ENCODE measurements around the gene ZNF784.
A peak's percentile ranks its signal among the peaks of the same experiment; 100 is the strongest.

Gene ZNF784

DNA sequence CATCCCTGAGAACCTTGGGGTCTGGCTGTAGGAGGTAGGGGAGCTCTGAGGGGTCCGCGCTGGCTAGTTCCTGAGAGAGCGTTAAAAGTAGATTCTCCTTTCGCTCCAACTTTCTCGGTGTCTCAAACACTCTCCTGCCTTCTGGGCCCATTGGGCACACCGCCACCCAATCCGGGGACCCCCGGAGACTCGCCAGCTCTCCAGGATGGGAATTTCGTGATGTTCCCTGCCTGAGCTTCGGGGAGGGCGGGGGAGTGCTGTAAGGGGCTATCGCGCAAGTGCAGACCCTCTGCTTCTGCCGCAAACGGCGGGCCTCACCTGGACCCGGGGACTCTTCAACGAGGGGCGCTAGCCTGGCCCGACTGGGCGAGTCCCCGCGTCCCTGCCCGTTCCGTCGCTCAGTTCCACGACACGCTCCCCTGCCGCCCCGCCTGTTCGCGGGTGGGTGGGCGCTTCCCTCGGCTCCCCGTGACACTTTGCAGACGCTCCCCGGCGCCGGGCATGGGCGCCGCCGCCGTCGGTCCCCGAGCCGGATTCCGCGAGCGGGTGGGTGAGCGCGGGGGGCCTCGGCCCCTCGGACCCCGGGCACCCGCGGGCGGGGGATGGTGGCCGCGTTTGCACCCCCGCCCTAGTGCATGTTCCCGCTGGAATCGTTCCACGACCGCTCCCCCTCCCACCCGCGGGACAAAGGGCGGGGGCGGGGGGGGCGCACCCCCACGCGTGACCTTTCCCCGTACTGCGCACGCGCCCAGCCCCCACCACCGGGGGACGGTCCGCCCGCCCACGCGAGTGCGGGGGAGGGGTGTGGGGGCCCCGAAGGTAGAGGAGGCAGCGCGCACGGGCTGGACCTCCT is 23.6 kb upstream of the ZNF784 start, which contains the start of gene CCDC106:
CCDC106 (plus strand) TSS at position 481 of the 853 bp plus-strand sequence. CDS start 835 bp downstream, outside the sequence.
- ChIA-PET POLR2A (interaction anchor here (0.6 to 1.5 kb wide), 4 partner anchors 9 to 1186 kb away, joined by 3 to 4 read pairs (median 4); no protein-coding TSS in a partner anchor), CTCF (interaction anchor here (0.7 to 9.2 kb wide), 4 partner anchors 14 to 28 kb away, joined by 3 to 128 read pairs (median 6); no protein-coding TSS in a partner anchor)
- no peaks in the 10 kb centered on the region for H3K9me3 ChIP-seq (ENCODE audit: control extremely low read depth in 1 of 5, control insufficient read depth in 4 of 5, insufficient read depth in 2 of 5, low read depth in 1 of 5, low read length in 4 of 5)
- DNase-seq, result peak; percentile 59 to 77 (median 62)
- peak within 1 kb of the TSS; percentile 14 to 83 for H3K27ac ChIP-seq (ENCODE audit: insufficient read depth in 1 of 2, low read depth in 1 of 2, low read length in 2 of 2, poor library complexity in 1 of 2, severe bottlenecking in 2 of 2)
- 0% methylated on average over 50 of the region's 87 CpGs for WGBS (ENCODE audit: insufficient coverage)
- H3K36me3 ChIP-seq (ENCODE audit: control insufficient read depth in 4 of 4, insufficient read depth in 4 of 4, low read length in 3 of 4), result peaks cover 0 to 36% (median 19%) of the 10 kb centered on the region in 4 experiments
- peak within 1 kb of the TSS; percentile 58 to 91 (median 83) for H3K4me3 ChIP-seq (ENCODE audit: control insufficient read depth in 1 of 7, extremely low read depth in 1 of 7, insufficient read depth in 4 of 7, low read depth in 2 of 7, low read length in 6 of 7)
- no peaks in the 10 kb centered on the region for H3K27me3 ChIP-seq (replicated peaks in 2 of 5; ENCODE audit: control insufficient read depth in 4 of 5, insufficient read depth in 5 of 5, low read length in 4 of 5)
- peaks cover 5 to 42% (median 36%) of the 10 kb centered on the region in 4 experiments for H3K4me1 ChIP-seq (ENCODE audit: control extremely low read depth in 1 of 4, control insufficient read depth in 4 of 4, insufficient read depth in 4 of 4, low read length in 3 of 4)

- Histone ChIP-seq H3K27ac (ENCODE audit: insufficient read depth in 1 of 2, low read depth in 1 of 2, low read length in 2 of 2, poor library complexity in 1 of 2, severe bottlenecking in 2 of 2) (peak overlapping the region; percentile 14 to 83), H3K4me3 (ENCODE audit: control insufficient read depth in 1 of 7, extremely low read depth in 1 of 7, insufficient read depth in 4 of 7, low read depth in 2 of 7, low read length in 6 of 7) (peak overlapping the region; percentile 58 to 91 (median 83)), H3K4me1 (ENCODE audit: control extremely low read depth in 1 of 4, control insufficient read depth in 4 of 4, insufficient read depth in 4 of 4, low read length in 3 of 4) (peaks cover 5 to 50% (median 44%) of the 10 kb centered on the region in 4 experiments), H3K36me3 (ENCODE audit: control insufficient read depth in 4 of 4, insufficient read depth in 4 of 4, low read length in 3 of 4) (peaks cover 0 to 31% (median 16%) of the 10 kb centered on the region in 4 experiments), H3K27me3 (replicated peaks in 2 of 5; ENCODE audit: control insufficient read depth in 4 of 5, insufficient read depth in 5 of 5, low read length in 4 of 5) (no peaks in the 10 kb centered on the region), H3K9me3 (ENCODE audit: control extremely low read depth in 1 of 5, control insufficient read depth in 4 of 5, insufficient read depth in 2 of 5, low read depth in 1 of 5, low read length in 4 of 5) (no peaks in the 10 kb centered on the region)
- 71% methylated on average over 9 of the region's 14 CpGs for WGBS (ENCODE audit: insufficient coverage)
- no peak for DNase-seq
- ChIA-PET POLR2A (interaction anchor here (0.6 to 1.5 kb wide), 4 partner anchors 8 to 1185 kb away, joined by 3 to 4 read pairs (median 4); no protein-coding TSS in a partner anchor), CTCF (interaction anchor here (0.7 to 9.2 kb wide), 4 partner anchors 13 to 29 kb away, joined by 3 to 128 read pairs (median 6); no protein-coding TSS in a partner anchor)
Observed at GRCh38 chr19:55646889-55647731, 22.7 kb upstream of the ZNF784 start.

DNA sequence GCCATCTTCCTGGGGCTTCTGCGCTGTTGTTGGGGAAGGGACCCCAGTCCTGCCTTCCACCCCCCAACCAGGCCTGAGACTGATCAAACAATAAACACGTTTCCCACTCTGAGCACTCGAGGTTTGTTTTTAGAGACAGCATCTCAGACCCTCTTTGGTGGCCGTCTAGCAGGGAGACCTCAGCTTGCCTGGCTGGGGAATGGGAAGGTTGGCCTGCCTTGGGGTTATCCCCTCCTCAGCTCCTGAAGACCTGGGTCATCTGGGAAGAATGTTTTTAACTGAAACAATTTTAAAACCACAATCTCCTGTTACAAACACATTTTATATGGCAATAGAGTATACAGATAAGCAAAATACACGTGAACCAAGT is 21.1 kb upstream of the ZNF784 start:
- Histone ChIP-seq H3K27ac (ENCODE audit: insufficient read depth in 1 of 2, low read depth in 1 of 2, low read length in 2 of 2, poor library complexity in 1 of 2, severe bottlenecking in 2 of 2) (no peak overlapping the region), H3K27me3 (replicated peaks in 2 of 5; ENCODE audit: control insufficient read depth in 4 of 5, insufficient read depth in 5 of 5, low read length in 4 of 5) (no peaks in the 10 kb centered on the region), H3K9me3 (ENCODE audit: control extremely low read depth in 1 of 5, control insufficient read depth in 4 of 5, insufficient read depth in 2 of 5, low read depth in 1 of 5, low read length in 4 of 5) (no peaks in the 10 kb centered on the region), H3K4me1 (ENCODE audit: control extremely low read depth in 1 of 4, control insufficient read depth in 4 of 4, insufficient read depth in 4 of 4, low read length in 3 of 4) (peaks cover 5 to 63% (median 55%) of the 10 kb centered on the region in 4 experiments), H3K36me3 (ENCODE audit: control insufficient read depth in 4 of 4, insufficient read depth in 4 of 4, low read length in 3 of 4) (peaks cover 0 to 19% (median 11%) of the 10 kb centered on the region in 4 experiments), H3K4me3 (ENCODE audit: control insufficient read depth in 1 of 7, extremely low read depth in 1 of 7, insufficient read depth in 4 of 7, low read depth in 2 of 7, low read length in 6 of 7) (no peak overlapping the region)
- CTCF ChIA-PET, result interaction anchor here (1.4 to 9.2 kb wide), 4 partner anchors 9 to 19 kb away, joined by 3 to 128 read pairs (median 6); partner anchors contain the start of gene U2AF2
- WGBS (ENCODE audit: insufficient coverage), result 91% methylated on average over 4 of the region's 5 CpGs
- DNase-seq, result no peak
- POLR2A ChIA-PET, result no interaction called here

DNA sequence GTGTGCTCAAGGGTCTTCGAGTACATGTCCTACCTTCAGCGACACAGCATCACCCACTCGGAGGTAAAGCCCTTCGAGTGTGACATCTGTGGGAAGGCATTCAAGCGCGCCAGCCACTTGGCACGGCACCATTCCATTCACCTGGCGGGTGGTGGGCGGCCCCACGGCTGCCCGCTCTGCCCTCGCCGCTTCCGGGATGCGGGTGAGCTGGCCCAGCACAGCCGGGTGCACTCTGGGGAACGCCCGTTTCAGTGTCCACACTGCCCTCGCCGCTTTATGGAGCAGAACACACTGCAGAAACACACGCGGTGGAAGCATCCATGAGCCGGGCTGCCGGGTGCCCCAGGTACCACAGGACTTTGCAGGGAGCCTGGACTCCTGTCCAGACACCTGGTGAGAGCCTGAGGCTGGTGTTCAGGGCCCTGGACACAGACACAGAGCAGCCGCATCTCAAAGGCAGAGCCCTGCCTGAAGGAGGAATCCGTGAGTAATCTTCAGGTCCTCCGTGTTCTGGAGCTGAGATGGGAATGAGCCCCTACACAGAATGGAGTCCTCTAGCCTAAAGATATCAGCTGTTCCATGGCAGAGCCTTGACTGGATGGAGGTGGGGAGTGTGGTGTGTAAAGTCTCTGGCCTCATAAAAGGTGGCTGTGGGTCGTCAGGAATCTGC is 20.6 kb upstream of the ZNF784 start:
- H3K9me3 ChIP-seq (ENCODE audit: control extremely low read depth in 1 of 5, control insufficient read depth in 4 of 5, insufficient read depth in 2 of 5, low read depth in 1 of 5, low read length in 4 of 5), result no peaks in the 10 kb centered on the region
- DNase-seq, result no peak
- H3K4me3 ChIP-seq (ENCODE audit: control insufficient read depth in 1 of 7, extremely low read depth in 1 of 7, insufficient read depth in 4 of 7, low read depth in 2 of 7, low read length in 6 of 7), result peak overlapping the region in 5 of 7 experiments; percentile 67 to 96 (median 85)
- peaks cover 5 to 68% (median 60%) of the 10 kb centered on the region in 4 experiments for H3K4me1 ChIP-seq (ENCODE audit: control extremely low read depth in 1 of 4, control insufficient read depth in 4 of 4, insufficient read depth in 4 of 4, low read length in 3 of 4)
- CTCF ChIA-PET, result interaction anchor here (1.4 to 9.2 kb wide), 4 partner anchors 8 to 13 kb away, joined by 3 to 128 read pairs (median 6); partner anchors contain the start of gene U2AF2
- H3K27ac ChIP-seq (ENCODE audit: insufficient read depth in 1 of 2, low read depth in 1 of 2, low read length in 2 of 2, poor library complexity in 1 of 2, severe bottlenecking in 2 of 2), result peak overlapping the region in 1 of 2 experiments; percentile 86
- POLR2A ChIA-PET, result no interaction called here
- WGBS (ENCODE audit: insufficient coverage), result 98% methylated on average over 28 of the region's 28 CpGs
- peaks cover 0 to 14% (median 11%) of the 10 kb centered on the region in 4 experiments for H3K36me3 ChIP-seq (ENCODE audit: control insufficient read depth in 4 of 4, insufficient read depth in 4 of 4, low read length in 3 of 4)
- H3K27me3 ChIP-seq (replicated peaks in 2 of 5; ENCODE audit: control insufficient read depth in 4 of 5, insufficient read depth in 5 of 5, low read length in 4 of 5), result no peaks in the 10 kb centered on the region

GRCh38 chr19:55644191-55644833 is 19.9 kb upstream of the ZNF784 start:
- no peak for DNase-seq
- no peaks in the 10 kb centered on the region for H3K27me3 ChIP-seq (replicated peaks in 2 of 5; ENCODE audit: control insufficient read depth in 4 of 5, insufficient read depth in 5 of 5, low read length in 4 of 5)
- POLR2A ChIA-PET, result no interaction called here

DNA sequence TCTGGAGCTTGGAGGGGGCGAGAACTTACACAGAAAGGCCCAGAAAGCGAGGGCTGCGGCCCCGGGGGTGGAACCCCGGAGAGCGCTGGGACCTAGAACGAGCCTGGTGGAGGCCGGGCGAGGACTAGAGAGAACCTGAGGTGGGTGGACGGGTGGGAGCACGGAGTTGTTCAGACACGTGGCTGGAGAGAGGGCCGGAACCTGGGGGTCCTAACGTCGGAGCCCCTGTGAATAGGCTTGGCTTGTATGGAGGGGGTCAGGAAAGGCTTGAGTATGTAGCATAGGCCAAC is 19.5 kb upstream of the ZNF784 start:
- peak overlapping the region; percentile 64 to 86 for H3K27ac ChIP-seq (ENCODE audit: insufficient read depth in 1 of 2, low read depth in 1 of 2, low read length in 2 of 2, poor library complexity in 1 of 2, severe bottlenecking in 2 of 2)
- DNase-seq, result no peak
- no peaks in the 10 kb centered on the region for H3K9me3 ChIP-seq (ENCODE audit: control extremely low read depth in 1 of 5, control insufficient read depth in 4 of 5, insufficient read depth in 2 of 5, low read depth in 1 of 5, low read length in 4 of 5)
- CTCF ChIA-PET, result interaction anchor here (1.3 to 9.2 kb wide), 4 partner anchors 9 to 27 kb away, joined by 3 to 128 read pairs (median 8); partner anchors contain the start of gene U2AF2
- no peaks in the 10 kb centered on the region for H3K27me3 ChIP-seq (replicated peaks in 2 of 5; ENCODE audit: control insufficient read depth in 4 of 5, insufficient read depth in 5 of 5, low read length in 4 of 5)
- peak overlapping the region; percentile 48 to 96 (median 77) for H3K4me3 ChIP-seq (ENCODE audit: control insufficient read depth in 1 of 7, extremely low read depth in 1 of 7, insufficient read depth in 4 of 7, low read depth in 2 of 7, low read length in 6 of 7)
- 0% methylated on average over 11 of the region's 15 CpGs for WGBS (ENCODE audit: insufficient coverage)
- peaks cover 0 to 14% (median 11%) of the 10 kb centered on the region in 4 experiments for H3K36me3 ChIP-seq (ENCODE audit: control insufficient read depth in 4 of 4, insufficient read depth in 4 of 4, low read length in 3 of 4)
- POLR2A ChIA-PET, result no interaction called here
- H3K4me1 ChIP-seq (ENCODE audit: control extremely low read depth in 1 of 4, control insufficient read depth in 4 of 4, insufficient read depth in 4 of 4, low read length in 3 of 4), result peaks cover 5 to 66% (median 56%) of the 10 kb centered on the region in 4 experiments

More at GRCh38 chr19:55644191-55644833, 19.9 kb upstream of the ZNF784 start:
- H3K36me3 ChIP-seq (ENCODE audit: control insufficient read depth in 4 of 4, insufficient read depth in 4 of 4, low read length in 3 of 4), result peaks cover 0 to 14% (median 11%) of the 10 kb centered on the region in 4 experiments
- H3K27ac ChIP-seq (ENCODE audit: insufficient read depth in 1 of 2, low read depth in 1 of 2, low read length in 2 of 2, poor library complexity in 1 of 2, severe bottlenecking in 2 of 2), result peak overlapping the region; percentile 64 to 86
- peak overlapping the region; percentile 48 to 96 (median 77) for H3K4me3 ChIP-seq (ENCODE audit: control insufficient read depth in 1 of 7, extremely low read depth in 1 of 7, insufficient read depth in 4 of 7, low read depth in 2 of 7, low read length in 6 of 7)
- 44% methylated on average over 6 of the region's 12 CpGs for WGBS (ENCODE audit: insufficient coverage)
- no peaks in the 10 kb centered on the region for H3K9me3 ChIP-seq (ENCODE audit: control extremely low read depth in 1 of 5, control insufficient read depth in 4 of 5, insufficient read depth in 2 of 5, low read depth in 1 of 5, low read length in 4 of 5)
- CTCF ChIA-PET, result interaction anchor here (1.3 to 9.2 kb wide), 4 partner anchors 9 to 27 kb away, joined by 3 to 128 read pairs (median 4); no protein-coding TSS in a partner anchor
- peaks cover 5 to 68% (median 59%) of the 10 kb centered on the region in 4 experiments for H3K4me1 ChIP-seq (ENCODE audit: control extremely low read depth in 1 of 4, control insufficient read depth in 4 of 4, insufficient read depth in 4 of 4, low read length in 3 of 4)
